ENCODE results near the gene CRACR2A. TPM values are rescaled to one million over a fixed set of nuclear protein-coding genes. Genes with fewer than 3 reads are reported as not detected.

The CRACR2A gene
- total and polyA plus RNA-seq, 2 of the 4 experiments (the other 2 are of a cell fraction): 0.54 to 0.60 TPM

DNA sequence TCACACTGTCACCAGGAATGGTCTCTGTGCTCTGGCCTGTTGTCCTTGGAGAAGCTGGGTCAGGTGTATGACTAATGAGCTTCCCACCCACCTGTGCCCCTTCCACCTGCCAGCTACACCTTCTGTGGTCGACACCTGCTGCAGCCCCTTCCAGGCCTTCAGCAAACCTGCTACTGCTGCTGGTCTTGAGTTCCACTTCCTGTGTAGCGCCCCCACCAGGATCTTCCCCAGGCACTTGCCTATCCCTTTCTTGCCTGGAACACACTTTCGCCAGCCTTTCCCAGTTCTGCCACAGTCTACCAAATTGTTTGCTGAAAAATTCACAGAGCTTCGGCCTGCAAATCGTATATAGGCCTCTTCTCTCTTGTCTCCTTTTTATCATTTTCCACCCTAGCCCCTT, 75.3 kb downstream of the CRACR2A start:
- H4K5ac ChIP-seq (ENCODE audit: low read depth, low read length): no peak overlapping the region
- H3K4ac ChIP-seq (ENCODE audit: low read depth, low read length): no peak overlapping the region
- H2AFZ ChIP-seq (replicated peaks; ENCODE audit: low read length, poor library complexity): no peak overlapping the region
- no peak for TF ChIP-seq FOS (IDR thresholded peaks at IDR 0.05; ENCODE audit: low read depth, low read length)
- no peak overlapping the region for H3K9ac ChIP-seq (ENCODE audit: low read depth, low read length)
- H3K4me3 ChIP-seq (ENCODE audit: insufficient read depth, low read depth, low read length): no peak overlapping the region
- H2BK20ac ChIP-seq (ENCODE audit: low read depth, low read length): no peak overlapping the region
- H3K9me3 ChIP-seq (ENCODE audit: control insufficient read depth, insufficient read depth, low read length): no peaks in the 10 kb centered on the region
- no peak overlapping the region for H3K14ac ChIP-seq (replicated peaks; ENCODE audit: low read depth, low read length)
- H2AK5ac ChIP-seq (ENCODE audit: low read depth, low read length): no peak overlapping the region
- H3K4me2 ChIP-seq (ENCODE audit: low read depth, low read length): no peak overlapping the region
- CTCF ChIA-PET: no interaction called here
- no peak overlapping the region for H4K8ac ChIP-seq (ENCODE audit: low read depth in 2 of 2, low read length in 2 of 2)
- H2BK120ac ChIP-seq (ENCODE audit: low read depth, low read length): no peak overlapping the region
- H3K79me1 ChIP-seq (ENCODE audit: low read depth in 1 of 2, low read length in 2 of 2): no peaks in the 10 kb centered on the region
- no peak overlapping the region for H3K18ac ChIP-seq (ENCODE audit: low read depth, low read length)
- POLR2A ChIA-PET (ENCODE audit: unreplicated experiment): no interaction called here
- BruUV-seq (replicated peaks): no TSS peak
- no peak overlapping the region for H2BK15ac ChIP-seq (ENCODE audit: low read depth, low read length)
- in situ Hi-C loops (cut with MboI; ENCODE audit: low sequenced_read_pairs) (no loop called here), dilution Hi-C loops (cut with HindIII; ENCODE audit: low sequenced_read_pairs, unreplicated experiment) (no loop called here), intact Hi-C loops (cut with micrococcal nuclease) (no loop called here)
- H2BK5ac ChIP-seq (ENCODE audit: low read depth, low read length, poor library complexity, severe bottlenecking): no peak overlapping the region
- H3K9me1 ChIP-seq (ENCODE audit: insufficient read depth, low read length): no peaks in the 10 kb centered on the region
- no peak overlapping the region for H3K56ac ChIP-seq (ENCODE audit: extremely low read depth, insufficient read depth, low read length)
- no peak overlapping the region for H2AK9ac ChIP-seq (replicated peaks; ENCODE audit: low read depth, low read length, poor library complexity)
- H3K27me3 ChIP-seq (ENCODE audit: control insufficient read depth, insufficient read depth, low read length): peaks cover 21% of the 10 kb centered on the region
- no peak overlapping the region for H3K27ac ChIP-seq (ENCODE audit: insufficient read depth, low read length)
- DNase-seq: no peak
- ATAC-seq (ENCODE audit: low read depth): no peak
- no peaks in the 10 kb centered on the region for H3K36me3 ChIP-seq (ENCODE audit: control insufficient read depth, insufficient read depth, low read length)
- no peaks in the 10 kb centered on the region for H4K20me1 ChIP-seq (ENCODE audit: insufficient read depth, low read length)
- H4K91ac ChIP-seq (ENCODE audit: insufficient read depth, low read depth, low read length): no peak overlapping the region
- H3K23ac ChIP-seq (ENCODE audit: low read depth, low read length): no peak overlapping the region
- WGBS, 2 experiments (ENCODE audit: extremely low coverage in 2 of 2, insufficient read length in 1 of 2): 78% methylated on average over 5 of the region's 5 CpGs; no CpG with 5 or more reads in 1 of the 2 experiments
- no peaks in the 10 kb centered on the region for H3K4me1 ChIP-seq (ENCODE audit: control insufficient read depth, insufficient read depth, low read length)

Data from IMR-90 (cell line).